GM21528 (cell line): ENCODE results near the gene FAM168B.
"Not testable (repeated sequence)": the region's sequence is repeated elsewhere in the genome, so short reads cannot be mapped to it uniquely, and the experiment has no call there.

Experiments
- ATAC-seq: cut with Tn5 transposase; IDR thresholded peaks from one replicate; pipeline ENCODE4 v1.9.1; 2021; ENCODE audit warnings: mild to moderate bottlenecking, moderate library complexity; ENCODE audit not compliant: unreplicated experiment, low FRiP score

Gene FAM168B

GRCh38 chr2:131104487-131105155 lies 11.4 kb upstream of the FAM168B start:
- ATAC-seq: peak; percentile 66

- ATAC-seq: no peak
These were observed 9.9 kb upstream of the FAM168B start for GRCh38 chr2:131103165-131103564.

DNA sequence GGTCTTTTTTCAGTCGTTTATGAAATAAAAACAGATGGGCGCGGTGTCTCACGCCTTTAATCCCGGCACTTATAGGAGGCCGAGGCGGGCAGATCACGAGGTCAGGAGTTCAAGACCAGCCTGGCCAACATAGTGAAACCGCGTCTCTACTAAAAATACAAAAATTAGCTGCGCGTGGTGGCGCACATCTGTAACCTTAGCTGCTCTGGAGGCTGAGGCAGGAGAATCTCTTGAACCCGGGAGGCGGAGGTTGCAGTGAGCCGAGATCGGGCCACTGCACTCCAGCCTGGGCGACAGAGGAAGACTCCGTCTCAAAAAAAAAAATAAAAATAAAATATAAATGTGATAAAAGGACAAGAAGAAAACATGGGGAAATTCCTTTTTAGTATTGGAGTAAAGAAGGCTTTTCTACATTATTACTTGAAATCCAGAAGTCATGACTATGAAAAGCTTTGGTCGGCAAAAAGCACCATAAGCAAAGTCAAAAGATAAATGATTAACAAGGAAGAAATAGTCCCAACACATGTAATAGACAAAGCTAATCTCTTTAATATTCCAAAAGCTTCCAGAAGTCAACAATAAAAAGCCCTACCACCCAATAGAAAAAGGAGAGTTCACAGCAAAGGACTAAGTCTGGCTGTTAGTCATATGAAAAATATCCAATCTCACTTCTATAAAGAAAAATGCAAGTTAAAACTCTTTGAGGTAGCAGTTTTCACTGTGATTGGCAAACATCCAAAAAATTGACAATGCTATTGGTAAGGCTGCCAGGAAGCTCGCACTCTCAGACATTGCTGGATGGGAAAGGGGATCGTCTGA lies 1.4 kb upstream of the FAM168B start:
- ATAC-seq: no peak

DNA sequence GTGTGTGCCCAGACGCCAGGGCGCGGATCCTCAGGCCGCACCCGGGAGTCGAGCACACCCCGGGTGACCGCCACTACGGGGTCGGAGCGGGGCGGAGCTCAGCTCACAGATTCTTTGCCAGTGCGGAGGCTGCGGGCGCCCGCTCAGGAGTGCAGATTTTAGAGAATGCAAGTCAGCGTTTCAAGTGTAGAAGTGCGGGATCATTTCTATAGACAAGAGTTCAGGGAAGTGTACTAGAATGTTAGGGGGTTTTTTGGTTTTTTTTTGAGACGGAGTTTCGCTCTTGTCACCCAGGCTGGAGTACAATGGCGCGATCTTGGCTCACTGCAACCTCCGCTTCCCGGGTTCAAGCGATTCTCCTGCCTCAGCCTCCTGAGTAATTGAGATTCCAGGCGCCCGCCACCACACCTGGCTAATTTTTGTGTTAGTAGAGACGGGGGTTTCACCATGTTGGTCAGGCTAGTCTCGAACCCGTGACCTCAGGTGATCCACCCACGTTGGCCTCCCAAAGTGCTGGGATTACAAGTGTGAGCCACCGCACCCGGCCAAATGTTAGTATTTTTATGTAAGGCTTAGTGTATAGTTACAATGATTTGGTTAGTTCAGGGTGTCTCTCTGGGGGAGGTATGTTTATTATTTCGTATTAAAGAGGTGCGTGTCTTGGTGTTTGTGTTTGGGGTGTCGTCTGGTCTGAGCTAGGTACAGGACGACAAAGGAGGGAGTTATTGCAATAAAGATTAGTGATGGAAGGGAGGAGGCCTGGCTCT lies 619 bp upstream of the FAM168B start:
- ATAC-seq: peak; percentile 72

GRCh38 chr2:131092458-131093005 lies 728 bp downstream of the FAM168B start:
- ATAC-seq: no peak

DNA sequence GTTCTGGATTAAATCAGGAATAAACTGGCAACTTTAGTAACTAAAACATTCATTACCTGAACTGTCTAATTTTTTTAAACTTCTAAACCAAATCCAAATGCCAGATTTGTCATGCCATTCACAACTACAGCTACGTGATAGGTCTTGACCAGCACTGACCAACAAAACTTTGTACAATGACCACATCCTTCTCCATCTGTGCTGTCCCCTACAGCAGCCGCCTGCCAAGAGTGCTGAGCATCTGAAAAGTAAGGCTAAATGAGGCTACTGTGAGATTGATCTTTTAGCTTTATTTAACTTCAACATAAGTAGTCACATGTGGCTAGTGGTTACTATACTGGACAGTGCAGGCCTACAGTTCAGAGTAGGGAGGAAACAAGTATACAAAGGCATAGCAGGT lies 7.6 kb downstream of the FAM168B start:
- ATAC-seq: no peak

DNA sequence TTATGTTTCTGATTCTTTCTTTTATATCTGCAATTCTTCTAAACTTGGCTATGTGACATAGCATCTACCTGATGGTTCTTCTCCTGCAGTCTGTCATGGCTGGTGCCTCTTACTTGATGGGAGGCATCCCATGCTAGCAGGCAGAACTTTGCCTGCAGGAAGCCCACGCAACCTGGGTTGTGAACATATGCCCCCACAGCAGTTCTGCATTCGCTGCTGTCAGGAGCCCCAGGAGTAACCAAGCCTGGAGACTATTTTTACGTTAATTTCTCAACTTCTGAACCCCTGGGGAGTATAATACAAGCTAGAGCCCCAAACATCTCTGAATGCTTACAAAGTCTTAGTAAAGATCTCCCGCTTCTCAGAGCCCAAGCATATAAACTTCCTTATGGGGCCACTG lies 12.1 kb downstream of the FAM168B start:
- no peak for ATAC-seq

DNA sequence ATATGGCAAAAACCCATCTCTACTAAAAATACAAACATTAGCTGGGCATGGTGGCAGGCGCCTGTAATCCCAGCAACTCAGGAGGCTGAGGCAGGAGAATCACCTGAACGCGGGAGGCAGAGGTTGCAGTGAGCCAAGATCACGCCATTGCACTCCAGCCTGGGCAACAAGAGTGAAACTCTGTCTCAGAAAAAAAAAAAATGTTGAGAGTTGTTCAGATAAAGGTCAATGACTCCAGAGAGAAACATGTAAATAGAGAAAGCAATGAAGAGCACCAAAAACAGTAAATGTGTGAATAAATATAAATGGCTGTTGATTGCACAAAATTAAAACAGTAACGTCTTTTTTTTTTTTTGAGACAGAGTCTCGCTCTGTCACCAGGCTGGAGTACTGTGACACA lies 13.3 kb downstream of the FAM168B start:
- ATAC-seq: not testable (repeated sequence)

GRCh38 chr2:131077966-131078365 lies 15.3 kb downstream of the FAM168B start:
- no peak for ATAC-seq

DNA sequence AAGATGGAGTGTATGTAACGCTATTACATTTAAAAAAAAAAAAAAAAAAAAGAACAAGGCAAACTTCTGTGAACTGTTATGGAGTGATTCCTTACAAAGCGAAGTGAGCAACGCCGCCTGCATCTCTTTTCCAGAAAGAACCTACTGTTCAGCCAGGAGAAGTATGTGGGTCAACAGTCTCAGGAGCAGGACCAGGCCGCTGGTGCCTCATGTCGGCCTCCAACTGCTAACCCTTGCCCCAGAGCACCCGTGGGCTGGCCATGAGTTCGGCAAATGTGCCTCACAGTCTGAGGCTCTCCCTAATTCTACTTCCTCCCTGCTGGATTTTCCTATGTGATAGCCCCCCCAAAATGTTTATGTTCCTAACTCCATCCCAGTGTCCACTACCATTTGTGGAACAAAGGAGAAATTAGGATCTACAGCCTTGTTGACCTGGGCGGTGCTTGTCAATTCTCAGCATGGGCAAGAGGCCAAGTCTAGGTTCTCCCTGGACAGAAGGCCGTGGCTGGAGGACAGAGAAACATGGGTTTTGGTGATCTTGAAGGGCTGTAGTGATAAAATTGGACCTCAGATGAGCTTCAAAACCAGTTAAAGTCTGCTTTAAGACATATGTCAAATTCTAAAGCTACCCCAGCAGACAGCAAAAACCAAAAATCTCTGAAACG lies 15.9 kb downstream of the FAM168B start:
- no peak for ATAC-seq

DNA sequence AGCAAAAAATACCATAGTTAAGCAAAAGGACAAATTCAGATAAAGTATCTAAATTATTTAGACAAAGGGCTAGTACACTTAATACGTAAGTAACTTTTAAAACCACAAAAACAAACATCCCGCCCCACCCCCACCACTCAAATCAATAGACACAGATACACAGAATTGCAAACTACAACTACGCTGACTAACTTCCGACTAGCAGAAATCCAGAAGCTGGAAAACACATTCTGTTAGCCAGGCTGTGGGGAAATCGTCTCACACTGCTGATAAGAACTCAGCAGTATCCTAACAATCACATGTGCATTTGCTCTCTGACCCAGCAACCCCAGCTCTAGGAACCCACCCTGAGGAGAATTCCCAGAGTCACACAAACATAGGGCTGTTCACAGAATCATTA lies 16.6 kb downstream of the FAM168B start:
- no peak for ATAC-seq

DNA sequence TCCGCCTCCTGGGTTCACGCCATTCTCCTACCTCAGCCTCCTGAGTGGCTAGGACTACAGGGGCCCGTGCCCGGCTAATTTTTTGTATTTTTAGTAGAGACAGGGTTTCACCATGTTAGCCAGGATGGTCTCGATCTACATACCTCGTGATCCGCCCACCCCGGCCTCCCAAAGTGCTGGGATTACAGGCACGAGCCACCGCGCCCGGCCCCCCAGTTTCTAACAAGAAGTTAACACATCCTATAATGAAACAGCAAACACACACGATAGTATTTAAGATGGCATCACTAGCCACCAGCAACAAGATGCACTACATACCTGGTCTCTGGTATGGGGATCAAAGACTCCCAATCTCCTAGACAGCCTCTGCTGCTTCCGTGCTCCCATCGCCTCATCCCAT lies 17.7 kb downstream of the FAM168B start:
- ATAC-seq: not testable (repeated sequence)

- ATAC-seq: not testable (repeated sequence)
These were observed 25.1 kb downstream of the FAM168B start for GRCh38 chr2:131068172-131068571.

DNA sequence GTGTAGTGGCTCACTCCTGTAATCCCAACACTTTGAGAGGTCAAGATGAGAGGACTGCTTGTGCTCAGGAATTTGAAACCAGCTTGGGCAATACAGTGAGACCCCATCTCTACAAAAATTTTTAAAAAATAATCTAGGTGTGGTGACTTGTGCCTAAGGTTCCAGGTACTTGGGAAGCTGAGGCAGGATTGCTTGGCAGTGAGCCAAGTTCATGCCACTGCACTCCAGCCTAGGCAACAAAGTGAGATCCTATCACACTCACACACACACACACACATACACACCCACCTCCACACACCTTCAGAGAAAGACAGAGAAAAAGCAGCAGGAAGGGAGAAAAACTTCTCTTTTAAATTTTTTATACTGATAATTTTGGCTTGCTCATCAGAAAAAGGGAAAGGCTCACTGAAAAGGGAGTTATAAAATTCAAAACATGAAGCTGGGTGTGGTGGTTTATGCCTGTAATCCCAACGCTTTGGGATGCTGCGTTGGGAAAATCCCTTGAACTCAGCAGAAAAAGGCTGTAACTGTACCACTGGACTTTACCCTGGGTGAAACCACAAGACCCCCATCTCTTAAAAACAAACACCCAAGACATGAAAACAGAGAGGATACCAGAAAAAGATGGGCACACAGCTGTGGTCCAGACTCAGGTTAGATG lies 25.7 kb downstream of the FAM168B start:
- ATAC-seq: no peak

- ATAC-seq: no peak
These were observed 28.4 kb downstream of the FAM168B start for GRCh38 chr2:131064589-131065512.

- ATAC-seq: no peak
These were observed 29.6 kb downstream of the FAM168B start for GRCh38 chr2:131063501-131064283.

- ATAC-seq: no peak
These were observed 34.3 kb downstream of the FAM168B start for GRCh38 chr2:131058920-131059319.

DNA sequence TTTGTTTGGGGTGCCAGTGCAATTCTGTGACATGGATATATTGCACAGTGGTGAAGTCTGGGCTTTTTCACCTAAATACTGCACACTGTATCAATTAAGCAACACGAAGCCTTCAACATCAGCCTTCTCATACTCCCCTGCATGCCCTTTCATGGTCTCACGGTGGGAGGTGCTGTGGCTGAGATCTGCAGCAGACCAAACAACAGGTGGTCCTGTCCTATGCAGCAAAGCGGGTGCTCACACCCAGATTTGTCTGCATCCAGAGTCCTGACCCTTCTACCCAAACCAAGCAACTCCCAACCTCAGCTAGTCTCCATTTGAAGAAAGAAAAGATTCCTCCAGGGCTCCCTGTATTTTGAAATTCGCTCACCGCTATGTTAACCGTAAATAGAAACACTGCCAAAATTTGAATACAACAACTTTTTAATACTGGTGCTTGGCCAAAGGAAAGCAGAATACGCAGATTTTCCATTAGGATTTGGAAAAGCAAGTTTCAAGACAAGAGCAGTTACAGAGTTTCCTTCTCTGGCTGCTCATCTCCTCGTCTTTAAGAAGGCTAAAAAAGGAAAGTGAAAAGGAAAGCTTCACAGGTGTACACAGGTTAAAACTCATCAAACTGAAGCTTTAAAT lies 34.9 kb downstream of the FAM168B start:
- no peak for ATAC-seq
